Hepatocyte (in vitro differentiated cells): ENCODE results near the gene SLC35E2B.

ENCODE experiments used
- EZH2 ChIP-seq: fragments of 200-600 bp; sonication (generic); IDR thresholded peaks from 2 replicates; pipeline ENCODE4 v1.6.1; 2016; ENCODE audit warnings: antibody characterized with exemption, mild to moderate bottlenecking, borderline replicate concordance
- EZH2phosphoT487 ChIP-seq: fragments of 200-600 bp; sonication (generic); IDR thresholded peaks from one replicate; pipeline ENCODE4 v1.6.1; 2018; ENCODE audit warnings: antibody characterized with exemption, mild to moderate bottlenecking, low read depth, moderate library complexity; ENCODE audit not compliant: unreplicated experiment, severe bottlenecking
- TF ChIP-seq, protein P1 (sequence below): fragments of 200-600 bp; sonication (generic); IDR thresholded peaks from 2 replicates; pipeline ENCODE4 v1.5.1; 2016; ENCODE audit warnings: antibody characterized with exemption, mild to moderate bottlenecking; ENCODE audit not compliant: poor library complexity

- TF ChIP-seq, protein P1, sequence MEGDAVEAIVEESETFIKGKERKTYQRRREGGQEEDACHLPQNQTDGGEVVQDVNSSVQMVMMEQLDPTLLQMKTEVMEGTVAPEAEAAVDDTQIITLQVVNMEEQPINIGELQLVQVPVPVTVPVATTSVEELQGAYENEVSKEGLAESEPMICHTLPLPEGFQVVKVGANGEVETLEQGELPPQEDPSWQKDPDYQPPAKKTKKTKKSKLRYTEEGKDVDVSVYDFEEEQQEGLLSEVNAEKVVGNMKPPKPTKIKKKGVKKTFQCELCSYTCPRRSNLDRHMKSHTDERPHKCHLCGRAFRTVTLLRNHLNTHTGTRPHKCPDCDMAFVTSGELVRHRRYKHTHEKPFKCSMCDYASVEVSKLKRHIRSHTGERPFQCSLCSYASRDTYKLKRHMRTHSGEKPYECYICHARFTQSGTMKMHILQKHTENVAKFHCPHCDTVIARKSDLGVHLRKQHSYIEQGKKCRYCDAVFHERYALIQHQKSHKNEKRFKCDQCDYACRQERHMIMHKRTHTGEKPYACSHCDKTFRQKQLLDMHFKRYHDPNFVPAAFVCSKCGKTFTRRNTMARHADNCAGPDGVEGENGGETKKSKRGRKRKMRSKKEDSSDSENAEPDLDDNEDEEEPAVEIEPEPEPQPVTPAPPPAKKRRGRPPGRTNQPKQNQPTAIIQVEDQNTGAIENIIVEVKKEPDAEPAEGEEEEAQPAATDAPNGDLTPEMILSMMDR, result no peak
- TF ChIP-seq EZH2 (no peak), EZH2phosphoT487 (no peak)
These were observed 67.9 kb downstream of the SLC35E2B start for GRCh38 chr1:1624443-1625403.
